Measurements from ENCODE around the gene CAMK4.

The CAMK4 gene

GRCh38 chr5:111488353-111488752, 264.2 kb downstream of the CAMK4 start:
- H3K4me3 ChIP-seq (ENCODE audit: low read depth, low read length): no peak overlapping the region
- TF ChIP-seq, protein P1, sequence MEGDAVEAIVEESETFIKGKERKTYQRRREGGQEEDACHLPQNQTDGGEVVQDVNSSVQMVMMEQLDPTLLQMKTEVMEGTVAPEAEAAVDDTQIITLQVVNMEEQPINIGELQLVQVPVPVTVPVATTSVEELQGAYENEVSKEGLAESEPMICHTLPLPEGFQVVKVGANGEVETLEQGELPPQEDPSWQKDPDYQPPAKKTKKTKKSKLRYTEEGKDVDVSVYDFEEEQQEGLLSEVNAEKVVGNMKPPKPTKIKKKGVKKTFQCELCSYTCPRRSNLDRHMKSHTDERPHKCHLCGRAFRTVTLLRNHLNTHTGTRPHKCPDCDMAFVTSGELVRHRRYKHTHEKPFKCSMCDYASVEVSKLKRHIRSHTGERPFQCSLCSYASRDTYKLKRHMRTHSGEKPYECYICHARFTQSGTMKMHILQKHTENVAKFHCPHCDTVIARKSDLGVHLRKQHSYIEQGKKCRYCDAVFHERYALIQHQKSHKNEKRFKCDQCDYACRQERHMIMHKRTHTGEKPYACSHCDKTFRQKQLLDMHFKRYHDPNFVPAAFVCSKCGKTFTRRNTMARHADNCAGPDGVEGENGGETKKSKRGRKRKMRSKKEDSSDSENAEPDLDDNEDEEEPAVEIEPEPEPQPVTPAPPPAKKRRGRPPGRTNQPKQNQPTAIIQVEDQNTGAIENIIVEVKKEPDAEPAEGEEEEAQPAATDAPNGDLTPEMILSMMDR (IDR thresholded peaks at IDR 0.05; ENCODE audit: borderline replicate concordance, insufficient read depth, low read depth, low read length): no peak

GRCh38 chr5:111493031-111493430, 268.8 kb downstream of the CAMK4 start:
- H3K4me3 ChIP-seq (ENCODE audit: low read depth, low read length): no peak overlapping the region
- TF ChIP-seq, protein P1 (IDR thresholded peaks at IDR 0.05; ENCODE audit: borderline replicate concordance, insufficient read depth, low read depth, low read length): no peak

GRCh38 chr5:111494355-111494999, 270.3 kb downstream of the CAMK4 start:
- no peak overlapping the region for H3K4me3 ChIP-seq (ENCODE audit: low read depth, low read length)
- TF ChIP-seq, protein P1 (IDR thresholded peaks at IDR 0.05; ENCODE audit: borderline replicate concordance, insufficient read depth, low read depth, low read length): no peak

DNA sequence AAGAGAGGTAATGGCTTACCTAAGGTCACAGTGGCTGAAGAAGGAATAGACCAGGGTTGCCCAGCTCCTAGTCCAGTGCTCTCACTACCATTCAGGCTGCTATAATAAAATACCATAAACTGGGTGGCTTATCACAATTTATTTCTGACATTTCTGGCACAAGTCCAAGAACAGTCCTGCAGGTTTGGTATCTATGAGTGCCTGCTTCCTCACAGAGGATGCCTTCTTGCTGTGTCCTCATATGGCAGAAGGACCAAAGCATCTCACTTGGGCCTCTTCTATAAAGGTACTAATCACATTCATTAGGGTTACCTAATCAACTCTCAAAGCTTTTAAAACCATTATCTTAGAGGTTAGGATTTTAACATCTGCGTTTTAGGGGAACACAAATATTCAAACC, 271.0 kb downstream of the CAMK4 start:
- TF ChIP-seq, protein P1 (IDR thresholded peaks at IDR 0.05; ENCODE audit: borderline replicate concordance, insufficient read depth, low read depth, low read length): no peak

DNA sequence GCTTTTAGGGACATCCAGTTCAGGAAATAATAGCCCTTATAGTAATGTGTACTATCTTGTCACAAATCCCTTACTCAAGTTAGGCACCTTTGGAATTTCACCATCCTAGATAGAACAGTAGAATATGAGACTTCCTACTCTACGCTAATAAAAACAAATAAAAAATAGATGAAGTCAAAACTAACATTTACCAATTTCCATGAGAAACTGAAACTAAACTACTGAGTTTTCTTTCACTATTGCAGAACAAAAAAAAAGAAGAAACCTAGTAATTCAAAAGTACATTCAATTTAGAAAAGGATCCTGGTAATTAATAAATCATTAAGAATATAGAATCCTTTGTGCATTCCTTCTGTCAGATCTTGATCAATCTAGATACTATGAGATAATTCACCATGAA, 274.2 kb downstream of the CAMK4 start:
- H3K4me3 ChIP-seq (ENCODE audit: low read depth, low read length): no peak overlapping the region
- TF ChIP-seq, protein P1 (IDR thresholded peaks at IDR 0.05; ENCODE audit: borderline replicate concordance, insufficient read depth, low read depth, low read length): no peak

More for the DNA sequence above, 271.0 kb downstream of the CAMK4 start:
- no peak overlapping the region for H3K4me3 ChIP-seq (ENCODE audit: low read depth, low read length)

- no peak overlapping the region for H3K4me3 ChIP-seq (ENCODE audit: low read depth, low read length)
- TF ChIP-seq, protein P1 (IDR thresholded peaks at IDR 0.05; ENCODE audit: borderline replicate concordance, insufficient read depth, low read depth, low read length): no peak
Observed at GRCh38 chr5:111502956-111503355, 278.8 kb downstream of the CAMK4 start.

- TF ChIP-seq, protein P1 (IDR thresholded peaks at IDR 0.05; ENCODE audit: borderline replicate concordance, insufficient read depth, low read depth, low read length): no peak
- H3K4me3 ChIP-seq (ENCODE audit: low read depth, low read length): no peak overlapping the region
Observed at GRCh38 chr5:111505096-111505495, 280.9 kb downstream of the CAMK4 start.

Data from GM12875 (cell line).